Neutrophil (primary cell): ENCODE results near the gene ABAT.

Experiments used
- H3K27ac ChIP-seq: fragments of 200-600 bp; sonication (generic); 2 replicates; pipeline ENCODE4 v1.5.1; 2016; ENCODE audit warnings: mild to moderate bottlenecking, moderate library complexity
- H3K27me3 ChIP-seq: fragments of 200-600 bp; sonication (generic); 2 replicates; pipeline ENCODE4 v1.6.0; 2016; ENCODE audit warnings: mild to moderate bottlenecking
- H3K36me3 ChIP-seq: fragments of 200-600 bp; sonication (generic); 2 replicates; pipeline ENCODE4 v1.5.1; 2017
- H3K4me1 ChIP-seq, 2 experiments: fragments of 200-600 bp in 1 of 2; sonication (generic) in 1 of 2; 1 replicate in 1 of 2; 2 replicates in 1 of 2; pipeline versions ENCODE4 v1.5.1 to v1.6.1; 2013 to 2016; ENCODE audit warnings: low read depth in 1 of 2, low read length in 1 of 2, mild to moderate bottlenecking in 1 of 2, moderate library complexity in 1 of 2; ENCODE audit not compliant: control insufficient read depth in 1 of 2, insufficient read depth in 1 of 2
- H3K4me3 ChIP-seq, 2 experiments: fragments of 200-600 bp in 1 of 2; sonication (generic) in 1 of 2; 1 replicate in 1 of 2; 2 replicates in 1 of 2; pipeline ENCODE4 v1.5.1; 2013 to 2016; ENCODE audit warnings: low read depth in 1 of 2, low read length in 1 of 2, mild to moderate bottlenecking in 1 of 2, moderate library complexity in 1 of 2
- H3K9me3 ChIP-seq: fragments of 200-600 bp; sonication (generic); 2 replicates; pipeline ENCODE4 v1.5.1; 2016
- TF ChIP-seq, protein P1 (sequence below): fragments of 200-600 bp; sonication (generic); IDR thresholded peaks from 2 replicates; pipeline ENCODE4 v1.5.1; 2016; ENCODE audit warnings: antibody characterized with exemption

Gene ABAT

GRCh38 chr16:8758022-8758421 lies 83.6 kb downstream of the ABAT start:
- Histone ChIP-seq H3K9me3 (no peaks in the 10 kb centered on the region), H3K36me3 (peaks cover 46% of the 10 kb centered on the region), H3K4me1 (no peaks in the 10 kb centered on the region), H3K27me3 (no peaks in the 10 kb centered on the region), H3K4me3 (no peak overlapping the region), H3K27ac (no peak overlapping the region)
- TF ChIP-seq, protein P1, sequence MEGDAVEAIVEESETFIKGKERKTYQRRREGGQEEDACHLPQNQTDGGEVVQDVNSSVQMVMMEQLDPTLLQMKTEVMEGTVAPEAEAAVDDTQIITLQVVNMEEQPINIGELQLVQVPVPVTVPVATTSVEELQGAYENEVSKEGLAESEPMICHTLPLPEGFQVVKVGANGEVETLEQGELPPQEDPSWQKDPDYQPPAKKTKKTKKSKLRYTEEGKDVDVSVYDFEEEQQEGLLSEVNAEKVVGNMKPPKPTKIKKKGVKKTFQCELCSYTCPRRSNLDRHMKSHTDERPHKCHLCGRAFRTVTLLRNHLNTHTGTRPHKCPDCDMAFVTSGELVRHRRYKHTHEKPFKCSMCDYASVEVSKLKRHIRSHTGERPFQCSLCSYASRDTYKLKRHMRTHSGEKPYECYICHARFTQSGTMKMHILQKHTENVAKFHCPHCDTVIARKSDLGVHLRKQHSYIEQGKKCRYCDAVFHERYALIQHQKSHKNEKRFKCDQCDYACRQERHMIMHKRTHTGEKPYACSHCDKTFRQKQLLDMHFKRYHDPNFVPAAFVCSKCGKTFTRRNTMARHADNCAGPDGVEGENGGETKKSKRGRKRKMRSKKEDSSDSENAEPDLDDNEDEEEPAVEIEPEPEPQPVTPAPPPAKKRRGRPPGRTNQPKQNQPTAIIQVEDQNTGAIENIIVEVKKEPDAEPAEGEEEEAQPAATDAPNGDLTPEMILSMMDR, result no peak

DNA sequence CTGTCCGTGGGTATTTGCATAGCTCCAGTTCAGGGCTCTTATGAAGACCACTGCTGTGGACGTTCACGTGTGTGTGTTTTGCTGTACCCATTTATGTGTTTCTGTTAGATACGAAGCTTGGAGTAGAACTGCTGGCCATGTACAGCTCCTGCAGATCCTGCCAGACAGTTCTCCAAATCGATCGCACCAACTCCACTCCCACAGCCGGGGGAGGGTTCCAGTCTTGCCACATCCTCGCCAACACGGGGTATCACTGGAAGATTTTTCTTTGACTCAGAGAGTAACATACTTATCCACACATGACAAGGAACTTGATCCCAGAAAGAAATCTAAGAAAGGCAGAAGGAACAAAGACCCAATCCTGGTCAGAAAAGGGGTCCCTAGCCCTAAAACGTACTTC lies 85.6 kb downstream of the ABAT start:
- no peaks in the 10 kb centered on the region for H3K9me3 ChIP-seq
- H3K4me3 ChIP-seq, result no peak overlapping the region
- H3K27ac ChIP-seq, result no peak overlapping the region
- no peaks in the 10 kb centered on the region for H3K4me1 ChIP-seq
- no peaks in the 10 kb centered on the region for H3K27me3 ChIP-seq
- H3K36me3 ChIP-seq, result peaks cover 51% of the 10 kb centered on the region
- TF ChIP-seq, protein P1, result no peak

DNA sequence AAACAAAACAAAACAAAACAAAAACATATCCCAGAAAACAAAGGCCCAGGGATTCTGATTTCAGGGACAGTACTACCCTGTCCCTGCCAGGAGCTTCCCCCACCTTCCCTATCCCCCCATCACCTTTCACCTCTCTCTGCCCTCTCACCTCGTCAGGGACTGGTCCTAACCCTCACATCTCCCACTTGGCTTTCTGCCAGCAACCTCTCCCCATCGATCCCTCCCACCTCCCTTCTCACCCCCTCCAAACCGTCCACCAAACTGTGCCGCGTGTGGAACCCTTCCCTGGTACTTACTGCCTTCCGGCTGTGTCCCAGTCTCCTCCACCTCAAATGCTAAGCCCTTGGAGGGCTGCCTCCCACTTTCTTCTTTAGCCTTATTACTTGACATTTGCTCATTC lies 86.7 kb downstream of the ABAT start:
- no peaks in the 10 kb centered on the region for H3K27me3 ChIP-seq
- TF ChIP-seq, protein P1, result no peak
- peaks cover 53% of the 10 kb centered on the region for H3K36me3 ChIP-seq
- no peaks in the 10 kb centered on the region for H3K9me3 ChIP-seq
- H3K4me1 ChIP-seq, result no peaks in the 10 kb centered on the region
- H3K4me3 ChIP-seq, result no peak overlapping the region
- no peak overlapping the region for H3K27ac ChIP-seq

GRCh38 chr16:8762254-8762653 lies 87.8 kb downstream of the ABAT start:
- H3K36me3 ChIP-seq, result peaks cover 59% of the 10 kb centered on the region
- H3K9me3 ChIP-seq, result no peaks in the 10 kb centered on the region
- H3K27ac ChIP-seq, result no peak overlapping the region
- H3K4me3 ChIP-seq, result no peak overlapping the region
- no peaks in the 10 kb centered on the region for H3K4me1 ChIP-seq
- TF ChIP-seq, protein P1, result no peak
- H3K27me3 ChIP-seq, result no peaks in the 10 kb centered on the region

GRCh38 chr16:8763083-8763482 lies 88.7 kb downstream of the ABAT start:
- TF ChIP-seq, protein P1, result no peak
- Histone ChIP-seq H3K27ac (no peak overlapping the region), H3K4me1 (no peaks in the 10 kb centered on the region), H3K9me3 (no peaks in the 10 kb centered on the region), H3K4me3 (no peak overlapping the region), H3K36me3 (peaks cover 59% of the 10 kb centered on the region), H3K27me3 (no peaks in the 10 kb centered on the region)

DNA sequence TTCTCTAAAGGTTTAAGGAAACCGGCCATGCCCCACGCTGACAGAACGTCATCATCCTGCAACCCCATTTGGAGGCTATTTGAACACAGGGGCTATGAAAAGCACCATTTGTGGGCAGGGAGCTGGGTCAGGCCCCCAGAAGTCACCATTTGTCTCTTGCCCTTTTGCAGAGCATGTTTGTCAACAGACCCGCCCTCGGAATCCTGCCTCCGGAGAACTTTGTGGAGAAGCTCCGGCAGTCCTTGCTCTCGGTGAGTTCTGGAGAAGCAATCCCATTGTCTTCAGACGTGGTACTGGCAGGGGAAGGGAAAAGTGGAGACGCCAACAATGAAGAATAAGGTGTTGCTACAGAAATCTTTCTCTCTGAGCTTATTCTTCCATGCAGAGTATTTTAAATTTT lies 89.5 kb downstream of the ABAT start:
- H3K36me3 ChIP-seq, result peaks cover 60% of the 10 kb centered on the region
- no peak overlapping the region for H3K4me3 ChIP-seq
- H3K9me3 ChIP-seq, result no peaks in the 10 kb centered on the region
- no peaks in the 10 kb centered on the region for H3K27me3 ChIP-seq
- H3K27ac ChIP-seq, result no peak overlapping the region
- TF ChIP-seq, protein P1, result no peak
- no peaks in the 10 kb centered on the region for H3K4me1 ChIP-seq
